GM18505 (cell line): ENCODE measurements around the gene HNRNPH1.
"Not testable (repeated sequence)": the region's sequence is repeated elsewhere in the genome, so short reads cannot be mapped to it uniquely, and the experiment has no call there.

Experiments
- ATAC-seq: cut with Tn5 transposase; IDR thresholded peaks from one replicate; pipeline ENCODE4 v1.9.1; 2021; ENCODE audit not compliant: unreplicated experiment
- POLR2A ChIP-seq: IDR thresholded peaks from 4 replicates; pipeline ENCODE4 v1.6.1; 2011; ENCODE audit warnings: borderline replicate concordance; ENCODE audit not compliant: insufficient read depth, insufficient read length; ENCODE audit errors: extremely low read depth

HNRNPH1 gene, protein sequence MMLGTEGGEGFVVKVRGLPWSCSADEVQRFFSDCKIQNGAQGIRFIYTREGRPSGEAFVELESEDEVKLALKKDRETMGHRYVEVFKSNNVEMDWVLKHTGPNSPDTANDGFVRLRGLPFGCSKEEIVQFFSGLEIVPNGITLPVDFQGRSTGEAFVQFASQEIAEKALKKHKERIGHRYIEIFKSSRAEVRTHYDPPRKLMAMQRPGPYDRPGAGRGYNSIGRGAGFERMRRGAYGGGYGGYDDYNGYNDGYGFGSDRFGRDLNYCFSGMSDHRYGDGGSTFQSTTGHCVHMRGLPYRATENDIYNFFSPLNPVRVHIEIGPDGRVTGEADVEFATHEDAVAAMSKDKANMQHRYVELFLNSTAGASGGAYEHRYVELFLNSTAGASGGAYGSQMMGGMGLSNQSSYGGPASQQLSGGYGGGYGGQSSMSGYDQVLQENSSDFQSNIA

DNA sequence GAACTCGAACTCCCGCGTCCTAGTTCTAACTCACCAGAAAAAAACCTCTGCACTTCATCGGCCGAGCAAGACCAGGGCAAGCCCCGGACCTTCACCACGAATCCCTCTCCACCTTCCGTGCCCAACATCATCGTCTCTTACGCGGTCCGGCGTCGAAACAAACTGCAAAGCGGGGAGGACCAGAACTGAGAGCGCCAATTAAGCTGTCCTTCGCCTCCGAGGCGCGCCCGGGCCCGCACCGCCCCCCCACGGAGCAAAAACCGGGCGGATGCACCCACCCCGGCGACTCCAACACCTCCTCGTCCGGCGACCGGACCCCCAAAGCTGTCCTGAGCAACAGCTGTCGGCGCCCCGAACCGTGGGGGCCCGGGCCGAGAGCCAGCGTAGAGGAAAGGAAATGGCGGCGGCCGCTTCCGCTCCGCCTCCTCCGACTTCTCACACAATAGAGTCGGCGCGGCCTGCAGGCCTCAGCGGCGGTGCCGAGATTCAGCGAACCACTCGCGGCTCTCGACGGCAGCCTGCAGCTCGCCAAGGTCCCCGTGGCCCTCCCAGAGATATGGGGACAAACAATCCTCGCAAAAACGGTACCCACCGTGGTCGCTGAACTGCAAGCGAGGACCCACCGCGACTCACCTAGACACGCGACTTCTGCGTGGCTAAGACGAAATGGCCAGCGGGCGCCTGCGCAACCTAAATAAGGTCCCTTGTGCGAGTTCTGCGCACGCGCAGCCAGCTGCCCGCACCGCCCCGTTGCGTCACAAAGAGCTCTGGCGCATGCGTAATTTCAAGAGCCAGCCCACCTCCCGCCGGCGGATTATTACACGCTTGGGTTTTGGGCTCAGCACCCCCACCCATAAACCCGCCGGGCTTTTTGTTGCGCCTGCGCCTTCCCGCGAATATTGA lies at the start of gene HNRNPH1:
Gene HNRNPH1, minus strand, starts transcription at position 669 of the 903 bp plus-strand sequence. Its CDS starts 538 bp downstream, at position 131.
- peak; percentile 68 for ATAC-seq
- TF ChIP-seq POLR2A: peak; percentile 100

DNA sequence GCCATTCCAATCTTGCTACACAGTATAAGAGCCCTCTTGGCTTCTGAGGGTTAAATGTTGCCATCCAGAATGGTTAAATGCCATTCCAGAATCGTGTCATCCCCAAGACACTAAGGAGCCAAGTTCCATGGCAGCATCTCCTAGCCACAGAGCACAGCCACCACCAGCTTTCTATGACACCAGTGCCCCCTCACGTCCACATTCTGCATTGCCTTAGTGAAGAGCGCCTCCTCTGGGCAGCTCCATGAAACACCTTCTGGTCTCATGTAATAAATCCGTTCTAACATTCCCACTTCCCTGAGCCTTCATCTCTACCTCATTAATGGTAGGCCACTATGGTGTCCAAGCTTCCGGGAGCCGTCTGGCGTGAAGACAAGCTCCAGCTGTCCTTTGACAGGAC lies 44.9 kb upstream of the HNRNPH1 start:
- TF ChIP-seq POLR2A: no peak
- ATAC-seq: no peak

DNA sequence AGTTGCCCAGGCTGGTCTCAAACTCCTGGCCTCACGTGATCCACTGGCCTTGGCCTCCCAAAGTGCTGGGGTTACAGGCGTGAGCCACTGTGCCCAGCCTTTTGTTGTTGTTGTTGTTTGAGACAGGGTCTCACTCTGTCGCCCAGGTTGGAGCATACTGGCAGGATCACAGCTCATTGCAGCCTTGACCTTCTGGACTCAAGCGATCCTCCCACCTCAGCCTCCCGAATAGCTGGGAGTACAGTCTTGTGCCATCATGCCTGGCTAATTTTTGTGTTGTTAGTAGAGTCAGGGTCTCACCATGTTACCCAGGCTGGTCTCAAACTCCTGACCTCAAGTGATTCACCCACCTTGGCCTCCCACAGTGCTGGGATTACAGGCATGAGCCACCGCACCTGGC lies 38.2 kb upstream of the HNRNPH1 start:
- ATAC-seq: not testable (repeated sequence)

DNA sequence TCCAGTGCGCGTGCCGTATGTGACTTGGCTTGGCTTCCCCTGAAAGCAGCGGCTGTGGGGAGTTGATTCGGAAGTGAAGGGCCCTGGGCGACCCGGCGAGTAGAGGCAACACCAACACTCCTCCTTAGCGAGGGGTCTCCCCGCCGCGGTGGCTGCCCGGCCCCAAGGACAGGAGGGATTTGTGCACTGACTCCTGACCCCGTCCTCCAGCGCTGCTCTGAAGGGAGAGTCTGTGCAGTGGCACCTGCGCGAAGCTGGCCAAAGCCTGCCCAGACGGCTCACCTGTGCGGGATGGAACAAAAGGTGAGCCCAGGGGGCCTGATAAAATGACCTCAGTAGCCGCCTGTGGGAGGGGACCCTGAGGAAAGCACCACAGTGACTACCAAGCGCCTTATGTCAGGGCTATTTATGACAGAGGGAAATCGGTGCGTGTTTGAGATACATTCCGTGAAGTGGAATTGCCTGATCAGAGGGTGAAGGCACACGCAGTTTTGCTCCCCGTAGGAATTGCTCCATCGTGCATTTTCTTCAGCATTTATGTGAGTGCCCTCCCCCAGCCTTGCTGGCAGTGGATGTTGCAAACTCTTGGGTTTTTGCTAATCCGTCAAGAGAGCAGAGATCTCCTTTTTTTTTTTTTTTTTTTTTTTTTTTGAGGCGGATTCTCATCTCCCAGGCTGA lies 34.8 kb upstream of the HNRNPH1 start:
- peak; percentile 45 for ATAC-seq

DNA sequence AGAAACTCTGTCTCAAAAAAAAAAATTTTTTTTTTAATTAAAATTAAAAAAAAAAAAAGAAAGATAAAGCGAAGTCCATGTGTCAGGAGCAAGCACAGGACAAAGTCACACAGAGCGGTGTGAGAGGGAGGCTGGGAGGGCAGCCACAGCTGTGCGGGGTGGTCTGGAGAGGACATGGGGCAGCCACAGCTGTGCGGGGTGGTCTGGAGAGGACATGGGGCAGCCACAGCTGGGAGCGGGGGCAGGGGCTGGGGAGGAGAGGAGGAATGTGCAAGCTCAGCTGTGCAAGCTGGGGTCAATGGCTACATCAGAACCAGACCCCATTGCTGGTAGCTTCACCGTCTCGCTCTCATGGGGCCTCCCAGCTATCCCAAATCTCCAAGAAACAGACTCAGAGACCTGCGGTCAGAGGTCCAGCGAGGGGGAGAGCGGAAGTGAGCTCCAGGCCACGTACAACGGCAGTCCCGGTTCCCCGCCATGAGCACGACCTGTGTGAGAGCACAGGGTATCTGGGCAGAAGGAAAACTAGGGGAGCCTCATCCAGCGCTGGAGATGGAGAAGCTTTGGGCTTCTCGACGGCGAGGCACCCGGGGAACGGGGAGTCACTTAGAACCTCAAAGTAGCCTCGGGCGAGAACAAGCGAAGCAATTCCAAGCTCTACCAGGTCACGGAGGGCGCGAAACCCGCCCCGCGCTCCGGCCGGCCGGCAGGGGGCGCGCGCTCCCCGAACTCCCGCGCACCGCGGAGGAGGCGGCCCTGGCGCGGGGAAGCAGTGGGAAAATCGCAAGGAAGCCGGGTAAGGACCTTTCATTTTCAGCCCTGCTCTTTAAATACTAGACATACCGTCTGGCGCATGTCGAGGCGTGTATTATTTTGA lies 34.1 kb upstream of the HNRNPH1 start:
- peak; percentile 89 for ATAC-seq

DNA sequence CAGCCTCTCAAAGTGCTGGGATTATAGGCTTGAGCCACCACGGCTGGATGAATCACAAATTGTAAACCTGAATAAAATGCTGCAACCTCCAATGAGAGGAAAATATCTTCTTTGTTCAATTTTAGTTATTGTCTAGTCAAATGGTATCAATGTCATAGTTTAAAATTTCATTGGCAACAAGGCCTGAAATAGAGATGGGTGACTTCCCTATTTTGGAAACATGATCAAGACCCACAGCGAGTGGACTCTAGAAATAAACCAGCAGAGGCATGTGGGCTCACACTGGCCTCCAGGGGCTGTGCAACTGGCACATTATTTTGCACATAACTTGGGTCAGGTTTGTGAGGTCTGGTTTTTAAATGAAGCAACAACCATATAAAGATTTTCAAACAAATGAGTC lies 29.7 kb upstream of the HNRNPH1 start:
- ATAC-seq: not testable (repeated sequence)

DNA sequence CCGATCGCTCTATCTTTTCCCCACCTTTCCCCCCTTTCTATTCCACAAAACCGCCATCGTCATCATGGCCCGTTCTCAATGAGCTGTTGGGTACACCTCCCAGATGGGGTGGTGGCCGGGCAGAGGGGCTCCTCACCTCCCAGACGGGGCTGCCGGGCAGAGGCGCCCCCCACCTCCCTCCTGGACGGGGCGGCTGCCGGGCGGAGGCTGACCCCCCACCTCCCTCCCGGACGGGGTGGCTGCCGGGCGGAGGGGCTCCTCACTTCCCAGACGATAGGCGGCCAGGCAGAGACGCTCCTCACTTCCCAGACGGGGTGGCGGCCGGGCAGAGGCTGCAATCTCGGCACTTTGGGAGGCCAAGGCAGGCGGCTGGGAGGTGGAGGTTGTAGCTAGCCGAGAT lies 26.8 kb upstream of the HNRNPH1 start:
- not testable (repeated sequence) for ATAC-seq

DNA sequence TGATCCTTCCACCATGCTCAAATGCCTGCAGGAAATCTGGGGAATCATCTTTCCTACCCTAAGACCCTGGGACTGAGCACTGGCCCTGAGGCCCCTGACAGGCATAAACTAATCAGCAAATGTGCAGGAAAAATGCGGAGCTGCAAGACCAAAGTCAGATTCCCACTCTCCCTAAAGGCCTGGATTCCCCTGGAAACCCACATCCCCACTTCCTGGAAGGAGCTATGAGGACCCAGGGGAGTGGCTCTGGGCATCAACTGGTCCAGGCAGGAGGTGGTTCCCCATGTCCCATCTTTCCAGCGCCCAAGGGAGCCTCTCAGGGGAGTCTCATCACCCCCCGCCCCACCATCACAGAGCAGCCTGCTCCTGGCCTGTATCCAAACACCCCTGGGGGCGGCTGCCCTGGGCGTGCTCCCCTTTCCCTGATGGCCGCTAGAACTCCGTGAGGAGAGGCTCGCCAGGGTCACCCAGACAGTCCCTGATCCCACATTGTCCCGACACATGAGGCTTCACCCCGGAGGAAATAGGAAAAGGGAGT lies 25.8 kb upstream of the HNRNPH1 start:
- ATAC-seq: not testable (repeated sequence)

DNA sequence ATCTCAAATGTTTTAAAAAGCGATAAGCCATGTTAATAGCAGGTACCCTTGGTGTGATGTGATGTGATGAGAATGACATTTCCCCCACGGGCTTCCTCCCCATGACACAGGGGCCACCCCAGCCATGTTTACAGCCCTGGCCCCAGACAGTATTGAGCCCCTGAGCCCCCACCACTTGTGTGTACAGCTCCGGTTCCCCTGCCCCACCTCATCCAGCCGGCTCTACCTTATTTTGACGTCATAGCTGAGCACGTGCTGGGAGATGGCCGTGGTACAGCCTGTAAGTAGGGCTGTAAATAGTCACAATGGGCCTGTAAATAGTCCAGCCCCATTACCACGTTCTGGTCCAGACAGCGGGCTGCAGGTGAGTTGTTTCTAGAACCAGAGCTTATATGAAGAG lies 24.9 kb upstream of the HNRNPH1 start:
- TF ChIP-seq POLR2A: no peak
- no peak for ATAC-seq

DNA sequence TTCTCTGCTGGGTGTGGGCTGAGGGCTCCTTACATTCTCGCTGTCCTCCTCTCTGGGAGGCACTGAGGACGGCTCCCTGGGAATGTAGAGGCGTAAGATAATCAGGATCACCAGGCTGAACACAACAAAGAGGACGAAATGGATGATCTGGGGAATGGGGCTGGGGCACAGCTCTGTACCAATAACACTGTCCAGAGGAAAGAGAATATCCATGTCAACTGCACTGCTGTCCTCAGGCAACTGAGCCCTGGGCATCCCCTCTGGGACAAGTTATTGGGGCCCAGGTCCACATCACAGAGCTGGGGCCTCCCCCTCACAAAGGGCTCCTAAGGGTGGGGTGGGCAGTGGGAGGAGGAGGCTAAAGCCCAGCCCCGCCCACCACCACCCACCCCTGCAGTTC lies 21.3 kb upstream of the HNRNPH1 start:
- ATAC-seq: not testable (repeated sequence)

DNA sequence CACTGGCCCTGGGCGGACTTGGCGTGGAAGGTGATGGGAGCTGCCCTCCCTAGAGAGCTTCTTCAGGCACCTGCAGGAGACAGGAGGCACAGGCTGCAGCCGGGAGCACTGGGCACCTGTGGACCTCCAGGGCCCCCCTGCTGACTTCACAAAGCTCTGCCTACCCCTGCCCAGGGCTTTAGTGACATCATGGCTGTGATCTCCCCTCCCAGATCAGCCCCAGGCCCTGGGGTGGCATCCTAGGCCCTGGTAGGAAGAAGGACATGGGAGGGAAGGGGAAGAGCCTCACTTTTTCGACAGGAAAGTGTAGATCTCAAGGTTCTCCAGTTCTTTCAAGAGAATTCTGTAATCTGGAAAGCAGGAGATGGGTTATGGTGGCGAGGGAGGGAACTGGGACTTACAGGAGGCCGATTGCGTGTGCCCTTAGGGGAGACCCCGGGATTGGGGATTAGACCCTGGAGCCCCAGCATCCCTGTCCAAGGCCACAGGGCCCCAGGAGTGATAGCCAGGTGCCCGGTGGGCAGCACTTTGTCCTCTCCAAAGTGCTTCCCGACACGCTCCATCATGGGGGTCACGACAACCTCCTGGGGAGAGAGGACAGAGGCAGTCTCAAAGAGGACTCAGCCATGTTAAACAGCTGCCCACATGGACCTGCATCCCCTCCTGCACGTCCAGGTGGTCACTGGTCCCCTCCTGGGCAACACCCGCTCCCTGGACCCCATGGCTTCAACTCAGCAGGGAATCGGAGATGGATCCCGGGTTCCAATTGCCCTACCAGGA lies 19.9 kb upstream of the HNRNPH1 start:
- ATAC-seq: not testable (repeated sequence)

DNA sequence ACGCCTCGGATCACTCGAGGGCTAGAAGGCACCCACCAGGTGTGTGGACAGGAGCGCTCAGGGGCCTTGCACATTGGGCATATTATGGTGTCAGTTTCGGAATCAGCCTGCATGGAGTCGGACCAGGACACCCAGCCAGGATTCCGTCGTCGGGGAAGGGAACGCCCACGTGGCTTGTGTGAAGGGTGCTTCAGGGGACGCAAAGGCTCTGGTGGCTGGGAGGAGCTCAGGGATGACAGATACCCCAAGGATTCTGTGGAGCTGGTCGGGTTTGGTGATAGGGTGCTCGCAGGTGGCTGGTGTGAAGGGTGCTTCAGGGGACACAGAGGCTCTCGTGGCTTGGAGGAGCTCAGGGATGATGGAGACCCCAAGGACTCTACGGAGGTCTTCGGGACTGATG lies 19.2 kb upstream of the HNRNPH1 start:
- ATAC-seq: not testable (repeated sequence)

DNA sequence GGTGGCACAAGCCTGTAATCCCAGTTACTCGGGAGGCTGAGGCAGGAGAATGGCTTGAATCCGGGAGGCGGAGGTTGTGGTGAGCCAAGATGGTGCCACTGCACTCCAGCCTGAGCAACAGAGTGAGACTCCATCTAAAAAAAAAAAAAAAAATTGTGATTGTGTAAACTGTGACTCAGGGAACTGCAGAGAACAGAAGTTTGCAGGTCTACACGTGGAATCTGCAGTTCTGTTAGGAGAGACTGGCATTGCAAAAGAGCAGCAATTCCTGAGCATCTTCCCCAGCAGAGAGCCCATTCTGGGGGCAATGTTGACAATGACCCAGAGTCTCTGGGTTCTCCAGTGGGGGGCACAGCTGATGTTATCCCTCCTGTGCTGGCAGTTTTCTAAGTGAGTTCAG lies 18.3 kb upstream of the HNRNPH1 start:
- ATAC-seq: not testable (repeated sequence)

DNA sequence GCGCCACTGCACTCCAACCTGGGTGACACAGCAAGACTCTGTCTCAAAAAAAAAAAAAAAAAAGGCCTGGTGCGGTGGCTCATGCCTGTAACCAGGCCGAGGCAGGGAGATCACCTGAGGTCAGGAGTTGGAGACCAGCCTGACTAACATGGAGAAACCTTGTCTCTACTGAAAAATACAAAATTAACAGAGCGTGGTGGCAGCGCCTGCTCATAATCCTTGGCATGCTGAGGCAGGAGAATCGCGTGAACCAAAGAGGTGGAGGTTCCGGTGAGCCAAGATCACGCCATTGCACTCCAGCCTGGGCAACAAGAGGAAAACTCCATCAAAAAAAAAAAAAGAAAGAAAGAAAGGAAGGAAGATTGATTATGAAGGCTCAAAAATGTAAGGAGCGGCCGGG lies 15.8 kb upstream of the HNRNPH1 start:
- not testable (repeated sequence) for ATAC-seq

DNA sequence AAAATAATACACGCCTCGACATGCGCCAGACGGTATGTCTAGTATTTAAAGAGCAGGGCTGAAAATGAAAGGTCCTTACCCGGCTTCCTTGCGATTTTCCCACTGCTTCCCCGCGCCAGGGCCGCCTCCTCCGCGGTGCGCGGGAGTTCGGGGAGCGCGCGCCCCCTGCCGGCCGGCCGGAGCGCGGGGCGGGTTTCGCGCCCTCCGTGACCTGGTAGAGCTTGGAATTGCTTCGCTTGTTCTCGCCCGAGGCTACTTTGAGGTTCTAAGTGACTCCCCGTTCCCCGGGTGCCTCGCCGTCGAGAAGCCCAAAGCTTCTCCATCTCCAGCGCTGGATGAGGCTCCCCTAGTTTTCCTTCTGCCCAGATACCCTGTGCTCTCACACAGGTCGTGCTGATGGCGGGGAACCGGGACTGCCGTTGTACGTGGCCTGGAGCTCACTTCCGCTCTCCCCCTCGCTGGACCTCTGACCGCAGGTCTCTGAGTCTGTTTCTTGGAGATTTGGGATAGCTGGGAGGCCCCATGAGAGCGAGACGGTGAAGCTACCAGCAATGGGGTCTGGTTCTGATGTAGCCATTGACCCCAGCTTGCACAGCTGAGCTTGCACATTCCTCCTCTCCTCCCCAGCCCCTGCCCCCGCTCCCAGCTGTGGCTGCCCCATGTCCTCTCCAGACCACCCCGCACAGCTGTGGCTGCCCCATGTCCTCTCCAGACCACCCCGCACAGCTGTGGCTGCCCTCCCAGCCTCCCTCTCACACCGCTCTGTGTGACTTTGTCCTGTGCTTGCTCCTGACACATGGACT lies 11.1 kb upstream of the HNRNPH1 start:
- peak; percentile 94 for ATAC-seq

DNA sequence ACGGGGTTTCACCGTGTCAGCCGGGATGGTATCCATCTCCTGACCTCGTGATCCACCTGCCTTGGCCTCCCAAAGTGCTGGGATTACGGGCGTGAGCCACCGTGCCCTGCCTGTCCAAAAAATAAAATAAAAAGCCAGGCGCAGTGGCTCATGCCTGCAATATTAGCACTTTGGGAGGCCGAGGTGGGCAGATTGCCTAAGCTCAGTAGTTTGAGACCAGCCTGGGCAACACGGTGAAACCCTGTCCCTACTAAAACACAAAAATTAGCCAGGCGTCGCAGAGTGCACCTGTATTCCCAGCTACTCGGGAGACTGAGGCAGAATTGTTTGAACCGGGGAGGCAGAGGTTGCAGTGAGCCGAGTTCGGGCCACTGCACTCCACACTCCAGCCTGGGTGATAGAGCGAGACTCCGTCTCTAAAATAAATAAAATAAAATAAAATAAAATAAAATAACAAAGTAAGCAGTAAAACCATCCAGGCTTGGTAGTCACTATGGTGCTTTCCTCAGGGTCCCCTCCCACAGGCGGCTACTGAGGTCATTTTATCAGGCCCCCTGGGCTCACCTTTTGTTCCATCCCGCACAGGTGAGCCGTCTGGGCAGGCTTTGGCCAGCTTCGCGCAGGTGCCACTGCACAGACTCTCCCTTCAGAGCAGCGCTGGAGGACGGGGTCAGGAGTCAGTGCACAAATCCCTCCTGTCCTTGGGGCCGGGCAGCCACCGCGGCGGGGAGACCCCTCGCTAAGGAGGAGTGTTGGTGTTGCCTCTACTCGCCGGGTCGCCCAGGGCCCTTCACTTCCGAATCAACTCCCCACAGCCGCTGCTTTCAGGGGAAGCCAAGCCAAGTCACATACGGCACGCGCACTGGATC lies 10.3 kb upstream of the HNRNPH1 start:
- peak; percentile 26 for ATAC-seq
